Gastrocnemius medialis (tissue), 4 donors: ENCODE data around the gene SMYD2. TPM values are rescaled to one million over a fixed set of nuclear protein-coding genes. Genes with fewer than 3 reads are reported as not detected.

Experiments
- ATAC-seq, 2 donors: fragments of 150-250 bp; one replicate each; pipeline ENCODE4 v1.9.1; 2016
- DNase-seq, 2 donors: peaks; one replicate each; pipeline ENCODE4 v3.0.0-alpha.2; 2019
- H3K27ac ChIP-seq, 4 donors: fragments of 200-600 bp; sonication (generic); 1 replicate in 1 of 4; 2 replicates in 3 of 4; pipeline ENCODE4 v1.5.1; 2016 to 2018; ENCODE audit warnings: mild to moderate bottlenecking in 2 of 4, moderate library complexity in 1 of 4
- H3K27me3 ChIP-seq, 3 donors: fragments of 200-600 bp; sonication (generic) in 2 of 3; 1 replicate in 1 of 3; 2 replicates in 2 of 3; pipeline versions ENCODE4 v1.5.1 to v1.6.0; 2016 to 2019; ENCODE audit warnings: mild to moderate bottlenecking in 1 of 3, moderate library complexity in 1 of 3
- H3K36me3 ChIP-seq, 2 donors: fragments of 200-600 bp; sonication (generic) in 1 of 2; one replicate each; pipeline ENCODE4 v1.5.1; 2017 to 2018
- H3K4me1 ChIP-seq, 2 donors: fragments of 200-600 bp; sonication (generic) in 1 of 2; one replicate each; pipeline ENCODE4 v1.5.1; 2016 to 2017; ENCODE audit warnings: mild to moderate bottlenecking in 2 of 2
- H3K4me3 ChIP-seq, 4 donors: fragments of 200-600 bp; sonication (generic) in 3 of 4; 1 replicate in 1 of 4; 2 replicates in 3 of 4; pipeline ENCODE4 v1.5.1; 2016 to 2019; ENCODE audit warnings: mild to moderate bottlenecking in 2 of 4
- H3K9me3 ChIP-seq, 3 donors: fragments of 200-600 bp; sonication (generic) in 2 of 3; 1 replicate in 1 of 3; 2 replicates in 2 of 3; pipeline ENCODE4 v1.5.1; 2016 to 2019
- POLR2A ChIP-seq, 2 donors: fragments of 450-650 bp; IDR thresholded peaks; one replicate each; pipeline ENCODE4 v1.6.1; 2017; ENCODE audit warnings: antibody characterized with exemption in 2 of 2, mild to moderate bottlenecking in 2 of 2, moderate library complexity in 2 of 2
- in situ Hi-C, 4 donors: fragments of 200-750 bp; cut with MboI; loops; one replicate each; pipeline versions ENCODE4 v1.15.0 to v1.8.0; 2017; ENCODE audit warnings: low sequenced_read_pairs in 4 of 4
- intact Hi-C: fragments of 100-400 bp; cut with DNase I; formaldehyde crosslinking; loops from one replicate; pipeline ENCODE4 v1.15.1; 2023; ENCODE audit warnings: low total_unique reads
- total RNA-seq, 4 donors: library from RNA; depleted of rRNA; stranded (reverse); fragments of >200 nt; gene quantifications; one replicate each; pipeline versions ENCODE4 v1.1.0 to v1.2.3, GENCODE V29; 2016
- TF ChIP-seq, protein P1 (sequence below), 5 experiments: fragments of 450-650 bp in 3 of 5; fragments of 200-600 bp in 2 of 5; sonication (generic) in 2 of 5; IDR thresholded peaks in 4 of 5; conservative IDR thresholded peaks in 1 of 5; 1 replicate in 4 of 5; 2 replicates in 1 of 5; pipeline ENCODE4 v1.5.1; 2016 to 2019; ENCODE audit warnings: antibody characterized with exemption in 5 of 5, mild to moderate bottlenecking in 3 of 5, moderate library complexity in 3 of 5

Gene SMYD2
- total RNA-seq, 4 donors from 2014 or later: 57.2 to 112 (median 80.4) TPM

DNA sequence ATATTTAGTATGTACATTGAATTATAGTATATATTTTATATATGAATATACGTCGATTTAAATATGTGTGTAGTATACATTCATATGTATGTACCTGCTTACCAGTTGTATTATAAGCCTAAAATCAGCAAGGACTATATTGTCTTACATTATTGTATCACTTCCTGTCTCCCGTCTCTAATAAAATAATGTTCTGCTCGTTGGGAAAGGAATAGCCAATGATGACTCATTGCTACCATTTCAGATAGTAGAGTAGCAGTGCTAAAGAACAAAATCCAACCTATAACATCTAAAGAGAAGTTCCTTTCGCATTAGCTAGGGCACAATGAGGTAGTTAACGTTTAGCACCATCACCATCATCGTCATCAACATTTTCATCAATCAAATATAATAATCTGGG is 39.9 kb upstream of the SMYD2 start:
- no peaks in the 10 kb centered on the region for H3K36me3 ChIP-seq
- no peaks in the 10 kb centered on the region for H3K9me3 ChIP-seq
- in situ Hi-C loops (no loop called here), intact Hi-C loops (no loop called here)
- TF ChIP-seq POLR2A (IDR thresholded peaks at IDR 0.05): no peak
- TF ChIP-seq, protein P1, sequence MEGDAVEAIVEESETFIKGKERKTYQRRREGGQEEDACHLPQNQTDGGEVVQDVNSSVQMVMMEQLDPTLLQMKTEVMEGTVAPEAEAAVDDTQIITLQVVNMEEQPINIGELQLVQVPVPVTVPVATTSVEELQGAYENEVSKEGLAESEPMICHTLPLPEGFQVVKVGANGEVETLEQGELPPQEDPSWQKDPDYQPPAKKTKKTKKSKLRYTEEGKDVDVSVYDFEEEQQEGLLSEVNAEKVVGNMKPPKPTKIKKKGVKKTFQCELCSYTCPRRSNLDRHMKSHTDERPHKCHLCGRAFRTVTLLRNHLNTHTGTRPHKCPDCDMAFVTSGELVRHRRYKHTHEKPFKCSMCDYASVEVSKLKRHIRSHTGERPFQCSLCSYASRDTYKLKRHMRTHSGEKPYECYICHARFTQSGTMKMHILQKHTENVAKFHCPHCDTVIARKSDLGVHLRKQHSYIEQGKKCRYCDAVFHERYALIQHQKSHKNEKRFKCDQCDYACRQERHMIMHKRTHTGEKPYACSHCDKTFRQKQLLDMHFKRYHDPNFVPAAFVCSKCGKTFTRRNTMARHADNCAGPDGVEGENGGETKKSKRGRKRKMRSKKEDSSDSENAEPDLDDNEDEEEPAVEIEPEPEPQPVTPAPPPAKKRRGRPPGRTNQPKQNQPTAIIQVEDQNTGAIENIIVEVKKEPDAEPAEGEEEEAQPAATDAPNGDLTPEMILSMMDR (IDR thresholded peaks at IDR 0.05 in 4 of 5, conservative IDR thresholded peaks at IDR 0.05 in 1 of 5): no peak
- H3K4me3 ChIP-seq: no peak overlapping the region
- ATAC-seq: no peak
- no peaks in the 10 kb centered on the region for H3K27me3 ChIP-seq
- H3K4me1 ChIP-seq: no peaks in the 10 kb centered on the region
- no peak for DNase-seq
- H3K27ac ChIP-seq: no peak overlapping the region

DNA sequence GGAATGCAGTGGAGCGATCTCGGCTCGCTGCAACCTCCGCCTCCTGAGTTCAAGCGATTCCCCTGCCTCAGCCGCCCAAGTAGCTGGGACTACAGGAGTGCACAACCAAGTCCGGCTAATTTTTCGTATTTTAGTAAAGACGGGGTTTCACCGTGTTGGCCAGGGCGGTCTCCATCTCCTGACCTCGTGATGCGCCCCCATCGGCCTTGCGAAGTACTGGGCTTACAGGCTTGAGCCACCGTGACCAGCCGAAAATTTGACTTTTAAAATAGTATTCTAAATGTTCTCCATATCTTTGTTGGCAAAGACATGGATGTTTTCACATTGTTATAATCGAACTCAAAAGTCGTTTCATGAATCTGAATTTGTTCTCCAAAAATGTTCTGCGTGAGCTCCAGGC is 36.7 kb upstream of the SMYD2 start:
- TF ChIP-seq POLR2A (IDR thresholded peaks at IDR 0.05): no peak
- TF ChIP-seq, protein P1 (IDR thresholded peaks at IDR 0.05 in 4 of 5, conservative IDR thresholded peaks at IDR 0.05 in 1 of 5): no peak
- DNase-seq (no peak), ATAC-seq (no peak)
- H3K27me3 ChIP-seq: no peaks in the 10 kb centered on the region
- H3K9me3 ChIP-seq: no peaks in the 10 kb centered on the region
- H3K4me3 ChIP-seq: no peak overlapping the region
- H3K27ac ChIP-seq: no peak overlapping the region
- in situ Hi-C loops (no loop called here), intact Hi-C loops (no loop called here)
- no peaks in the 10 kb centered on the region for H3K36me3 ChIP-seq
- no peaks in the 10 kb centered on the region for H3K4me1 ChIP-seq

DNA sequence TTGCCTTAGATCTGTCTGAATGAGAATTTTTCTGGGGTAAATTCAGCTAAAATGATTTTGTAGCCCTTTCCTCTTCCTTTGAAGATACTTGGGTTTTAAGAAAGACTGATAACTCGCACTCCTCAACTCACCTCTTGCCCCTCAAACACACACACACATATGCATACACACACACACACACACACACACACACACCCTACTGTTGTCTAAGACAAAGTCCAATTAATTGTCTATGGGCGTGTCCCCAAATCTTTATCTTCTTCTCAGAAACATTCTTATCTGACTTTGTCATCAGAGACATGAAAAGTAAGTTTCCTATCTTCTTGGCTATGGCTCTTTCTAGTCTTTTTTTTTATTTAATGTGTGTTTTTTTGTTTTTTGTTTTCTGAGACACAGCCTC is 36.1 kb upstream of the SMYD2 start:
- intact Hi-C loops: no loop called here
- TF ChIP-seq, protein P1 (IDR thresholded peaks at IDR 0.05 in 4 of 5, conservative IDR thresholded peaks at IDR 0.05 in 1 of 5): no peak
- TF ChIP-seq POLR2A (IDR thresholded peaks at IDR 0.05): no peak
- Histone ChIP-seq H3K9me3 (no peaks in the 10 kb centered on the region), H3K27ac (no peak overlapping the region), H3K4me3 (no peak overlapping the region), H3K36me3 (no peaks in the 10 kb centered on the region), H3K27me3 (no peaks in the 10 kb centered on the region), H3K4me1 (no peaks in the 10 kb centered on the region)
- no peak for ATAC-seq
- DNase-seq: no peak
- in situ Hi-C loops: no loop called here

DNA sequence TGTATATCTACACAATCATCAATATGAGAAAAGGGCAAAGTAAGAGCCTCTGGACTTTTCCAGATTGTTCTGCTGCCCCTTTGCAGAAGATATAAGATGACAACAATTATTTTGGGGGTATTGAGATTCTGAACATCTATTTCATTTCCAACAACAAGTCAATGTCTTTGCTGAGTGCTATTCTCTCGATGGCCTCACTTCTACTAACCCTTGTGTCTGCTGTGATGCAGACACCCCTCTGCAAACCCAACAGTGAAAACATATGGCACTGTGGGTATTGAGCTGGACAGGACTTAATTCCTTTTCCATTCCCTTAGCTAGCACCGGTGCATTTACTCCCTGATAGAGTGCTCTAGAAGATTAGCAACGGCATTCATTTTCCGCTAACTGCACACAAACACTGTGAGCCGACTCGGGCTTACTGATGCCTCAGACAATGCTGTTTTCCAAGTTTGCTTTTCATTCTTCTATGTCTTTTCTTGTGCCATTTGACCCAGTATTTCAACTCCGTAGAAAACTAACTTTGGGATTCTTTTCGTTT is 33.4 kb upstream of the SMYD2 start:
- Histone ChIP-seq H3K36me3 (no peaks in the 10 kb centered on the region), H3K4me1 (no peaks in the 10 kb centered on the region), H3K27me3 (no peaks in the 10 kb centered on the region), H3K9me3 (no peaks in the 10 kb centered on the region), H3K4me3 (no peak overlapping the region), H3K27ac (no peak overlapping the region)
- intact Hi-C loops (no loop called here), in situ Hi-C loops (no loop called here)
- DNase-seq (no peak), ATAC-seq (no peak)
- TF ChIP-seq POLR2A (IDR thresholded peaks at IDR 0.05): no peak
- TF ChIP-seq, protein P1 (IDR thresholded peaks at IDR 0.05 in 4 of 5, conservative IDR thresholded peaks at IDR 0.05 in 1 of 5): no peak
